ENCODE data around the gene XYLT2. TPM values are rescaled to one million over a fixed set of nuclear protein-coding genes. Genes with fewer than 3 reads are reported as not detected.
"Not testable (repeated sequence)": the region's sequence is repeated elsewhere in the genome, so short reads cannot be mapped to it uniquely, and the experiment has no call there.

XYLT2 gene
- total RNA-seq, 1 experiment from 2014 or later = 28.5 TPM

- in situ Hi-C loops (cut with HindIII; ENCODE audit: low pct_unique_long_range_greater_than_20kb, low sequenced_read_pairs) = not testable (repeated sequence)
Measured at GRCh38 chr17:50399591-50399990, 53.7 kb downstream of the XYLT2 start.

GRCh38 chr17:50405351-50405750 is 59.4 kb downstream of the XYLT2 start:
- H3K27ac ChIP-seq (ENCODE audit: low read length); BruUV-seq (replicated peaks); H3K36me3 ChIP-seq (ENCODE audit: control insufficient read depth, insufficient read depth, low read length); H3K4me1 ChIP-seq (ENCODE audit: control insufficient read depth, insufficient read depth, low read length); in situ Hi-C loops (cut with HindIII; ENCODE audit: low pct_unique_long_range_greater_than_20kb, low sequenced_read_pairs); H3K9me3 ChIP-seq (ENCODE audit: control insufficient read depth, insufficient read depth, low read depth, low read length); DNase-seq (ENCODE audit: low read depth, low spot score); H3K27me3 ChIP-seq (ENCODE audit: control insufficient read depth, insufficient read depth, low read length); intact Hi-C loops (cut with micrococcal nuclease; ENCODE audit: unreplicated experiment); ATAC-seq; H3K4me3 ChIP-seq (ENCODE audit: low read depth in 2 of 2, low read length in 2 of 2); CTCF ChIA-PET: not testable (repeated sequence)
- POLR2A ChIA-PET = interaction anchor here (0.6 kb wide), 1 partner anchor 49 kb away, joined by 9 read pairs; no protein-coding TSS in a partner anchor

More at GRCh38 chr17:50399591-50399990, 53.7 kb downstream of the XYLT2 start:
- ATAC-seq; DNase-seq (ENCODE audit: low read depth, low spot score); intact Hi-C loops (cut with micrococcal nuclease; ENCODE audit: unreplicated experiment); POLR2A ChIA-PET; H3K9me3 ChIP-seq (ENCODE audit: control insufficient read depth, insufficient read depth, low read depth, low read length); H3K27me3 ChIP-seq (ENCODE audit: control insufficient read depth, insufficient read depth, low read length); BruUV-seq (replicated peaks); H3K27ac ChIP-seq (ENCODE audit: low read length); CTCF ChIA-PET; H3K4me3 ChIP-seq (ENCODE audit: low read depth in 2 of 2, low read length in 2 of 2): not testable (repeated sequence)
- Histone ChIP-seq H3K36me3 (ENCODE audit: control insufficient read depth, insufficient read depth, low read length) (peaks cover 17% of the 10 kb centered on the region), H3K4me1 (ENCODE audit: control insufficient read depth, insufficient read depth, low read length) (peaks cover 14% of the 10 kb centered on the region; the same call in 1 of the 2 replicates)

DNA sequence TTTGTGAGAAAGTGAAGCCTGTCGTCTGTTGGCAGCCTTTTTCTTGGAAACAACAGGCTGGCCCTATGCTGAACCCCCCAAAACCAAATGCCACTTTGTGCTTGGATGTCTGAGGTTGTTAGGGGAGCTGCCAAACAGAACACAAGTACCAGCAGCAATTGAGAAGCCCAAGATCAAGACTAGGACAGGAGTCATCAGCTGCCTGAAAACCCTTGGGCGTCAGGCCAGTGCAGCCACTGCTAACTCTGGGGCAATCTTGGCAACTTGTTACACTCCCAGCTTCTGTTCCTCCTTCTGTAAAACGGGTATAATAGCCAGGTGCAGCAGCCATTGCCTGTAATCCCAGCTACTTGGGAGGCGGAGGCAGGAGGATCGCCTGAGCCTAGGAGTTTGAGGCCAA is 60.7 kb downstream of the XYLT2 start:
- POLR2A ChIA-PET = no interaction called here
- Histone ChIP-seq H3K27ac (ENCODE audit: low read length) (no peak overlapping the region), H3K4me1 (ENCODE audit: control insufficient read depth, insufficient read depth, low read length) (no peaks in the 10 kb centered on the region), H3K9me3 (ENCODE audit: control insufficient read depth, insufficient read depth, low read depth, low read length) (no peaks in the 10 kb centered on the region), H3K36me3 (ENCODE audit: control insufficient read depth, insufficient read depth, low read length) (no peaks in the 10 kb centered on the region), H3K4me3 (ENCODE audit: low read depth in 2 of 2, low read length in 2 of 2) (no peak overlapping the region), H3K27me3 (ENCODE audit: control insufficient read depth, insufficient read depth, low read length) (no peaks in the 10 kb centered on the region)
- intact Hi-C loops (cut with micrococcal nuclease; ENCODE audit: unreplicated experiment) (no loop called here), in situ Hi-C loops (cut with HindIII; ENCODE audit: low pct_unique_long_range_greater_than_20kb, low sequenced_read_pairs) (no loop called here)
- TF ChIP-seq TCF7L2 (IDR thresholded peaks at IDR 0.05; ENCODE audit: low read depth, low read length) (no peak), SIN3A (IDR thresholded peaks at IDR 0.05; ENCODE audit: borderline replicate concordance, insufficient read depth, low read depth, low read length) (no peak), REST (IDR thresholded peaks at IDR 0.05; ENCODE audit: insufficient read depth in 1 of 2, low read depth in 2 of 2, low read length in 1 of 2) (no peak), POLR2AphosphoS5 (IDR thresholded peaks at IDR 0.05; ENCODE audit: low read depth, low read length) (no peak)
- TF ChIP-seq, protein P1, sequence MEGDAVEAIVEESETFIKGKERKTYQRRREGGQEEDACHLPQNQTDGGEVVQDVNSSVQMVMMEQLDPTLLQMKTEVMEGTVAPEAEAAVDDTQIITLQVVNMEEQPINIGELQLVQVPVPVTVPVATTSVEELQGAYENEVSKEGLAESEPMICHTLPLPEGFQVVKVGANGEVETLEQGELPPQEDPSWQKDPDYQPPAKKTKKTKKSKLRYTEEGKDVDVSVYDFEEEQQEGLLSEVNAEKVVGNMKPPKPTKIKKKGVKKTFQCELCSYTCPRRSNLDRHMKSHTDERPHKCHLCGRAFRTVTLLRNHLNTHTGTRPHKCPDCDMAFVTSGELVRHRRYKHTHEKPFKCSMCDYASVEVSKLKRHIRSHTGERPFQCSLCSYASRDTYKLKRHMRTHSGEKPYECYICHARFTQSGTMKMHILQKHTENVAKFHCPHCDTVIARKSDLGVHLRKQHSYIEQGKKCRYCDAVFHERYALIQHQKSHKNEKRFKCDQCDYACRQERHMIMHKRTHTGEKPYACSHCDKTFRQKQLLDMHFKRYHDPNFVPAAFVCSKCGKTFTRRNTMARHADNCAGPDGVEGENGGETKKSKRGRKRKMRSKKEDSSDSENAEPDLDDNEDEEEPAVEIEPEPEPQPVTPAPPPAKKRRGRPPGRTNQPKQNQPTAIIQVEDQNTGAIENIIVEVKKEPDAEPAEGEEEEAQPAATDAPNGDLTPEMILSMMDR (IDR thresholded peaks at IDR 0.05) = no peak
- ATAC-seq (peak; percentile 48; the same call in 1 of the 2 replicates), DNase-seq (ENCODE audit: low read depth, low spot score) (no peak)
- CTCF ChIA-PET = interaction anchor here (1.2 kb wide), 1 partner anchor 9 kb away, joined by 4 read pairs; the partner anchor contains the start of gene LRRC59
- BruUV-seq (replicated peaks) = no TSS peak

All from Panc1 (cell line).